Measurements from ENCODE around the gene CAP1. TPM values are rescaled to one million over a fixed set of nuclear protein-coding genes. Genes with fewer than 3 reads are reported as not detected.

Gene CAP1
- total and polyA plus RNA-seq, 2 of the 4 experiments (the other 2 are of a cell fraction) = 434 to 756 TPM

DNA sequence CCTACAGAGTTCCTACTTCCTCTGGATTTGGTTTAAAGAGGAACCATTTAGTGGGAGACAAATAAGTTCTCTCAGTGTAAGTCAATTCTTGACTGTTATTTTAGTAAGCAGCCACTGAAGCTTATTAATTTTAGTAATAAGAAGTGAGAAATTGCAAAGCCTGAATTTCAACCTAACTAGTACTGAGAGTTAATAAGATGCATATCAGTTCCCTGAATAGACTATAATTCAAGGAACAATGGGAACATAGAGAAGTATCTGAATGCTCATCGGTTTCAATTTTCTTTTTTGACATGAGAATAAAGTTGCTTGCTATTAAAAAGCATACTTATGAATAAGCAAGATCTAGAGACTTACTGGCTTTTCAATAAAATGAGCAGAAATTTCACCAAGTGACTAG, 64.5 kb downstream of the CAP1 start:
- no peak for TF ChIP-seq BHLHE40 (IDR thresholded peaks at IDR 0.05; ENCODE audit: low read depth, low read length)
- TF ChIP-seq FOS (IDR thresholded peaks at IDR 0.05; ENCODE audit: low read depth, low read length) = no peak
- no peak for TF ChIP-seq CTCF (conservative IDR thresholded peaks at IDR 0.05; ENCODE audit: low read depth, low read length)
- TF ChIP-seq MXI1 (IDR thresholded peaks at IDR 0.05; ENCODE audit: borderline replicate concordance, low read depth, low read length) = no peak
- no peak for TF ChIP-seq NFE2L2 (IDR thresholded peaks at IDR 0.05; ENCODE audit: low read depth, low read length)
- no peak for TF ChIP-seq MAZ (IDR thresholded peaks at IDR 0.05; ENCODE audit: borderline replicate concordance, low read depth, low read length)
- no peak for TF ChIP-seq RCOR1 (IDR thresholded peaks at IDR 0.05; ENCODE audit: insufficient replicate concordance, low read length)
- TF ChIP-seq, protein P1, sequence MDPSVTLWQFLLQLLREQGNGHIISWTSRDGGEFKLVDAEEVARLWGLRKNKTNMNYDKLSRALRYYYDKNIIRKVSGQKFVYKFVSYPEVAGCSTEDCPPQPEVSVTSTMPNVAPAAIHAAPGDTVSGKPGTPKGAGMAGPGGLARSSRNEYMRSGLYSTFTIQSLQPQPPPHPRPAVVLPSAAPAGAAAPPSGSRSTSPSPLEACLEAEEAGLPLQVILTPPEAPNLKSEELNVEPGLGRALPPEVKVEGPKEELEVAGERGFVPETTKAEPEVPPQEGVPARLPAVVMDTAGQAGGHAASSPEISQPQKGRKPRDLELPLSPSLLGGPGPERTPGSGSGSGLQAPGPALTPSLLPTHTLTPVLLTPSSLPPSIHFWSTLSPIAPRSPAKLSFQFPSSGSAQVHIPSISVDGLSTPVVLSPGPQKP (IDR thresholded peaks at IDR 0.05; ENCODE audit: borderline replicate concordance, low read depth, low read length) = no peak
- TF ChIP-seq RFX5 (IDR thresholded peaks at IDR 0.05; ENCODE audit: low read depth, low read length) = no peak
- Histone ChIP-seq H3K14ac (replicated peaks; ENCODE audit: low read depth, low read length) (no peak overlapping the region), H3K23ac (ENCODE audit: low read depth, low read length) (no peak overlapping the region), H3K27me3 (ENCODE audit: control insufficient read depth, insufficient read depth, low read length) (peaks cover 4% of the 10 kb centered on the region), H3K36me3 (ENCODE audit: control insufficient read depth, insufficient read depth, low read length) (no peaks in the 10 kb centered on the region), H2AK5ac (ENCODE audit: low read depth, low read length) (no peak overlapping the region), H2AFZ (replicated peaks; ENCODE audit: low read length, poor library complexity) (no peak overlapping the region), H3K9me3 (ENCODE audit: control insufficient read depth, insufficient read depth, low read length) (peaks cover 6% of the 10 kb centered on the region), H3K79me1 (ENCODE audit: low read depth in 1 of 2, low read length in 2 of 2) (no peaks in the 10 kb centered on the region), H3K27ac (ENCODE audit: insufficient read depth, low read length) (no peak overlapping the region), H3K4ac (ENCODE audit: low read depth, low read length) (no peak overlapping the region), H2BK5ac (ENCODE audit: low read depth, low read length, poor library complexity, severe bottlenecking) (no peak overlapping the region), H3K4me3 (ENCODE audit: insufficient read depth, low read depth, low read length) (no peak overlapping the region), H4K8ac (ENCODE audit: low read depth in 2 of 2, low read length in 2 of 2) (no peak overlapping the region), H3K56ac (ENCODE audit: extremely low read depth, insufficient read depth, low read length) (no peak overlapping the region), H3K18ac (ENCODE audit: low read depth, low read length) (no peak overlapping the region), H3K9ac (ENCODE audit: low read depth, low read length) (no peak overlapping the region), H2BK120ac (ENCODE audit: low read depth, low read length) (no peak overlapping the region), H4K20me1 (ENCODE audit: insufficient read depth, low read length) (no peaks in the 10 kb centered on the region), H4K91ac (ENCODE audit: insufficient read depth, low read depth, low read length) (no peak overlapping the region), H2AK9ac (replicated peaks; ENCODE audit: low read depth, low read length, poor library complexity) (no peak overlapping the region), H3K9me1 (ENCODE audit: insufficient read depth, low read length) (no peaks in the 10 kb centered on the region), H2BK20ac (ENCODE audit: low read depth, low read length) (no peak overlapping the region), H3K4me1 (ENCODE audit: control insufficient read depth, insufficient read depth, low read length) (no peaks in the 10 kb centered on the region), H3K4me2 (ENCODE audit: low read depth, low read length) (no peak overlapping the region), H4K5ac (ENCODE audit: low read depth, low read length) (no peak overlapping the region), H2BK15ac (ENCODE audit: low read depth, low read length) (no peak overlapping the region)
- DNase-seq (no peak), ATAC-seq (ENCODE audit: low read depth) (no peak)
- intact Hi-C loops (cut with micrococcal nuclease) (no loop called here), in situ Hi-C loops (cut with MboI; ENCODE audit: low sequenced_read_pairs) (no loop called here), dilution Hi-C loops (cut with HindIII; ENCODE audit: low sequenced_read_pairs, unreplicated experiment) (no loop called here)
- BruUV-seq (replicated peaks) = no TSS peak
- ChIA-PET CTCF (no interaction called here), POLR2A (ENCODE audit: unreplicated experiment) (no interaction called here)
- no CpG with 5 or more reads among the region's 1 CpG for WGBS, 2 experiments (ENCODE audit: extremely low coverage in 2 of 2, insufficient read length in 1 of 2)
